Measurements from ENCODE around the gene MMP1.

Gene MMP1

DNA sequence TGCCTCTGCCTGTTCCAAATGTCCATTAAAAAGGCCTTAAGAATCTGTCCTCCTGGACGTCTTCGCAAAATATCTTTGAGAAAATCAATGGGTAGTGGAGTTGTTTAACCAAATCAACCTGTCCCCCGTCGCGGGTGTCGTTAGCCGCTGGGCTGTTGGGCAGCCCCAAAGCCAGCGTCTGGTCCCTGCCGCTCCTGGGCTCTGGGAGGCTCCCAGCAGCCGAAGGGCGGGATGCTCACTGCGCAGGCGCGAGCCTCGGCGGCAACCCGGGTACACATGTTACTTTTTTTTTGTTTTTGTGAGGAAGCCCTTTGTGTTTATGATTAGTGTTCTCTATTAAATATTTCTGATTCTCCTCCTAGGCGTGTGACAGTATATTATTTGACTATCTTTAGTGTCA lies 30.2 kb downstream of the MMP1 start:
- TF ChIP-seq, protein P1, sequence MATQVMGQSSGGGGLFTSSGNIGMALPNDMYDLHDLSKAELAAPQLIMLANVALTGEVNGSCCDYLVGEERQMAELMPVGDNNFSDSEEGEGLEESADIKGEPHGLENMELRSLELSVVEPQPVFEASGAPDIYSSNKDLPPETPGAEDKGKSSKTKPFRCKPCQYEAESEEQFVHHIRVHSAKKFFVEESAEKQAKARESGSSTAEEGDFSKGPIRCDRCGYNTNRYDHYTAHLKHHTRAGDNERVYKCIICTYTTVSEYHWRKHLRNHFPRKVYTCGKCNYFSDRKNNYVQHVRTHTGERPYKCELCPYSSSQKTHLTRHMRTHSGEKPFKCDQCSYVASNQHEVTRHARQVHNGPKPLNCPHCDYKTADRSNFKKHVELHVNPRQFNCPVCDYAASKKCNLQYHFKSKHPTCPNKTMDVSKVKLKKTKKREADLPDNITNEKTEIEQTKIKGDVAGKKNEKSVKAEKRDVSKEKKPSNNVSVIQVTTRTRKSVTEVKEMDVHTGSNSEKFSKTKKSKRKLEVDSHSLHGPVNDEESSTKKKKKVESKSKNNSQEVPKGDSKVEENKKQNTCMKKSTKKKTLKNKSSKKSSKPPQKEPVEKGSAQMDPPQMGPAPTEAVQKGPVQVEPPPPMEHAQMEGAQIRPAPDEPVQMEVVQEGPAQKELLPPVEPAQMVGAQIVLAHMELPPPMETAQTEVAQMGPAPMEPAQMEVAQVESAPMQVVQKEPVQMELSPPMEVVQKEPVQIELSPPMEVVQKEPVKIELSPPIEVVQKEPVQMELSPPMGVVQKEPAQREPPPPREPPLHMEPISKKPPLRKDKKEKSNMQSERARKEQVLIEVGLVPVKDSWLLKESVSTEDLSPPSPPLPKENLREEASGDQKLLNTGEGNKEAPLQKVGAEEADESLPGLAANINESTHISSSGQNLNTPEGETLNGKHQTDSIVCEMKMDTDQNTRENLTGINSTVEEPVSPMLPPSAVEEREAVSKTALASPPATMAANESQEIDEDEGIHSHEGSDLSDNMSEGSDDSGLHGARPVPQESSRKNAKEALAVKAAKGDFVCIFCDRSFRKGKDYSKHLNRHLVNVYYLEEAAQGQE (IDR thresholded peaks at IDR 0.05; ENCODE audit: insufficient read depth in 1 of 2, low read depth in 2 of 2, low read length in 2 of 2) = no peak
- TF ChIP-seq FOXP2 (optimal IDR thresholded peaks at IDR 0.05; ENCODE audit: borderline replicate concordance, extremely low read depth, extremely low read length, insufficient read depth) (no peak), TAF1 (IDR thresholded peaks at IDR 0.05; ENCODE audit: borderline replicate concordance, insufficient read depth, low read length) (no peak), POLR2AphosphoS5 (IDR thresholded peaks at IDR 0.05; ENCODE audit: low read depth, low read length) (no peak), SIN3A (IDR thresholded peaks at IDR 0.05; ENCODE audit: borderline replicate concordance, insufficient read depth, low read length) (no peak)

DNA sequence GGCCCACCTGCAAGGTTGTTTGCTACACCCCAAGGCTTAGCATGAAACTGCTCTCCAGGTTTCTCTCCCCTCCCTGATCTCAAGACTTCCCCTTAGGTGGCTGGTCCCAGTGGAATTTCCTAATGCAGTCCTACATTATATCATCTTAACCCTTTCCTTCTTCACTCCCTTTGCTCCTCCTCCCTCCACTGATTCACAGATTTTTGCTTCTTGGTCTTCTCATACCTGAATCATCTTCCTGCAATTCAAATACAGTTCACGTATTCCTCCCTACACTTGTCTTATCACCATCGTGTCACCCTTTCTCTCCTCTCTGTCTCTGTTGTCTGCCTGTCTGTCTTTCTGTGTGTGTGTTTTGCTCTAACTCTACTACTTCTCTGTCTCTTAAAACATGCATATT lies 34.5 kb downstream of the MMP1 start:
- TF ChIP-seq TAF1 (IDR thresholded peaks at IDR 0.05; ENCODE audit: borderline replicate concordance, insufficient read depth, low read length) (no peak), SIN3A (IDR thresholded peaks at IDR 0.05; ENCODE audit: borderline replicate concordance, insufficient read depth, low read length) (no peak), FOXP2 (optimal IDR thresholded peaks at IDR 0.05; ENCODE audit: borderline replicate concordance, extremely low read depth, extremely low read length, insufficient read depth) (no peak), POLR2AphosphoS5 (IDR thresholded peaks at IDR 0.05; ENCODE audit: low read depth, low read length) (no peak)
- TF ChIP-seq, protein P1 (IDR thresholded peaks at IDR 0.05; ENCODE audit: insufficient read depth in 1 of 2, low read depth in 2 of 2, low read length in 2 of 2) = no peak

DNA sequence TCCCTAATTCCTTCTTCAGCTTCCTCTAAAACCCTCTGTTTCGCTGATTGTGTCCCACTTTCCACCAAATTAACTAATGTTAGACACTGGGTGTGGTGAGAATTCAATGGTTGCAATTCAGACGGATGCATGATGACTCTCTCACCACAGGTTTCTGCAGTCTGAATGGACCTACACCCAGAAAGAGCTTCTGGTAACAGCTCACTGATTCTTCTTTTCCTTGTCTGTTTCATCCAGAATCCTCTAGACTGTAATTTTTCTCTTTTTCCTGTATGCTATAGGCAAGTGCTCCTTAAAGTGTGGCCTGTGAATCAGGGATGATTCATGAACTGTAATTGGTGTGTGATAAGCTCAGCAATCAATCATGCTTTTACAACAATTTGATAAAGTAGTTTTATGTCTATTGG lies 35.6 kb downstream of the MMP1 start:
- TF ChIP-seq SIN3A (IDR thresholded peaks at IDR 0.05; ENCODE audit: borderline replicate concordance, insufficient read depth, low read length) = no peak
- TF ChIP-seq, protein P1 (IDR thresholded peaks at IDR 0.05; ENCODE audit: insufficient read depth in 1 of 2, low read depth in 2 of 2, low read length in 2 of 2) = no peak
- TF ChIP-seq POLR2AphosphoS5 (IDR thresholded peaks at IDR 0.05; ENCODE audit: low read depth, low read length) = no peak
- TF ChIP-seq FOXP2 (optimal IDR thresholded peaks at IDR 0.05; ENCODE audit: borderline replicate concordance, extremely low read depth, extremely low read length, insufficient read depth) = no peak
- TF ChIP-seq TAF1 (IDR thresholded peaks at IDR 0.05; ENCODE audit: borderline replicate concordance, insufficient read depth, low read length) = no peak

DNA sequence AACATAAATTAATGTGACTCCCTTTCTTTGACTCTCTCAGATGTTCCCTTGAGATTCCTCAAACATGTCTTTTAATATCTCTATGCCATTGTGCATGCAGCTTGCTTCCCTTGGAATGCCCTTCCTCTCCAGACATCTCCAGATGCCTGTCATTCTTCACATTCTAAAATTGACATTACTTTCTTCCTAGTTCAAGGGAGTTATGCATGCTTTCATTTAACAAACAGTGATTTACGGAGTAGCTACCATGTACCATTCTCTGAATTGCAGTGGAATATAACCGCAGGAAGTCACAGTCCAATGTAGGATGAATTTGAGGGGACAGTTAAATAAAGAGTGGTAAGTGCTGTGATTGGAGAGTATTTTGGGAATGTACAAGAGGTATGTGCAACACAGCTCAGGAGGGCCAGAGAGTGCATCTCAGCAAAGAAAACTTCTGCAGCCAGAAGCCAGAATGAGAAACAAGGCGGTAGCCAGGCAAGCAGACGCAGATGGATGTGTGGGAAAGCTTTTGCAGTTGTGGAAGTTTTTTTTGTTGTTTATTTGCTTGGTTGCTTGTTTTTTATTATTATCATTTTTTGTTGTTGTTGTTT lies 36.2 kb downstream of the MMP1 start:
- TF ChIP-seq TAF1 (IDR thresholded peaks at IDR 0.05; ENCODE audit: borderline replicate concordance, insufficient read depth, low read length) = no peak
- TF ChIP-seq, protein P1 (IDR thresholded peaks at IDR 0.05; ENCODE audit: insufficient read depth in 1 of 2, low read depth in 2 of 2, low read length in 2 of 2) = no peak
- TF ChIP-seq POLR2AphosphoS5 (IDR thresholded peaks at IDR 0.05; ENCODE audit: low read depth, low read length) = no peak
- TF ChIP-seq SIN3A (IDR thresholded peaks at IDR 0.05; ENCODE audit: borderline replicate concordance, insufficient read depth, low read length) = no peak
- no peak for TF ChIP-seq FOXP2 (optimal IDR thresholded peaks at IDR 0.05; ENCODE audit: borderline replicate concordance, extremely low read depth, extremely low read length, insufficient read depth)
